Gastroesophageal sphincter (tissue), 4 donors: ENCODE results near the gene TKT. TPM values are rescaled to one million over a fixed set of nuclear protein-coding genes. Genes with fewer than 3 reads are reported as not detected.

Source experiments
- ATAC-seq: fragments of 150-250 bp; one replicate; pipeline ENCODE4 v1.9.1; 2016; ENCODE audit warnings: mild to moderate bottlenecking, moderate library complexity
- H3K27ac ChIP-seq, 4 donors: fragments of 200-600 bp; sonication (generic) in 3 of 4; 1 replicate in 3 of 4; 2 replicates in 1 of 4; pipeline ENCODE4 v1.5.1; 2016 to 2019
- H3K27me3 ChIP-seq: fragments of 200-600 bp; sonication (generic); one replicate; pipeline ENCODE4 v1.5.1; 2019
- H3K36me3 ChIP-seq, 2 donors: fragments of 200-600 bp; sonication (generic); one replicate each; pipeline ENCODE4 v1.5.1; 2019; ENCODE audit warnings: control low read depth in 1 of 2
- H3K4me1 ChIP-seq, 3 donors: fragments of 200-600 bp; sonication (generic); 1 replicate in 2 of 3; 2 replicates in 1 of 3; pipeline ENCODE4 v1.5.1; 2016 to 2019; ENCODE audit warnings: control low read depth in 2 of 3
- H3K4me3 ChIP-seq, 2 donors: fragments of 200-600 bp; sonication (generic); one replicate each; pipeline ENCODE4 v1.5.1; 2019; ENCODE audit warnings: mild to moderate bottlenecking in 1 of 2, moderate library complexity in 1 of 2
- H3K9me3 ChIP-seq, 3 donors: fragments of 200-600 bp; sonication (generic); one replicate each; pipeline ENCODE4 v1.5.1; 2017 to 2019; ENCODE audit warnings: control low read depth in 2 of 3
- EP300 ChIP-seq: sonication (generic); formaldehyde crosslinking; IDR thresholded peaks from one replicate; pipeline ENCODE4 v1.6.1; 2017; ENCODE audit warnings: antibody characterized with exemption, mild to moderate bottlenecking
- POLR2A ChIP-seq, 2 donors: fragments of 450-650 bp; IDR thresholded peaks; one replicate each; pipeline ENCODE4 v1.6.1; 2017; ENCODE audit warnings: antibody characterized with exemption in 2 of 2, mild to moderate bottlenecking in 2 of 2, moderate library complexity in 1 of 2
- POLR2AphosphoS5 ChIP-seq: sonication (generic); formaldehyde crosslinking; IDR thresholded peaks from one replicate; pipeline ENCODE4 v1.6.1; 2017; ENCODE audit warnings: antibody characterized with exemption
- WGBS, 2 donors: methylation state at CpG; one replicate each; pipeline ENCODE4 v1.1.5; 2018; ENCODE audit warnings: low coverage in 1 of 2; 5-methylcytosine and 5-hydroxymethylcytosine counted together
- small RNA-seq, 4 donors: library from RNA; depleted of rRNA; stranded (forward); fragments of <200 nt; gene quantifications; one replicate each; pipeline ENCODE3, GENCODE V24; 2016
- total RNA-seq, 4 donors: library from RNA; depleted of rRNA; stranded (reverse); fragments of >200 nt; gene quantifications; one replicate each; pipeline ENCODE4 v1.1.0, GENCODE V29; 2016
- TF ChIP-seq, protein P1 (sequence below), 4 experiments: fragments of 200-600 bp in 2 of 4; fragments of 450-650 bp in 2 of 4; sonication (generic) in 1 of 4; IDR thresholded peaks; one replicate each; pipeline ENCODE4 v1.5.1; 2017 to 2019; ENCODE audit warnings: antibody characterized with exemption in 4 of 4, mild to moderate bottlenecking in 2 of 4, moderate library complexity in 2 of 4

Gene TKT
- total RNA-seq, 4 donors from 2014 or later: 218 to 386 (median 278) TPM

- TF ChIP-seq POLR2A (IDR thresholded peaks at IDR 0.05) (no peak), POLR2AphosphoS5 (no peak), EP300 (no peak)
- TF ChIP-seq, protein P1, sequence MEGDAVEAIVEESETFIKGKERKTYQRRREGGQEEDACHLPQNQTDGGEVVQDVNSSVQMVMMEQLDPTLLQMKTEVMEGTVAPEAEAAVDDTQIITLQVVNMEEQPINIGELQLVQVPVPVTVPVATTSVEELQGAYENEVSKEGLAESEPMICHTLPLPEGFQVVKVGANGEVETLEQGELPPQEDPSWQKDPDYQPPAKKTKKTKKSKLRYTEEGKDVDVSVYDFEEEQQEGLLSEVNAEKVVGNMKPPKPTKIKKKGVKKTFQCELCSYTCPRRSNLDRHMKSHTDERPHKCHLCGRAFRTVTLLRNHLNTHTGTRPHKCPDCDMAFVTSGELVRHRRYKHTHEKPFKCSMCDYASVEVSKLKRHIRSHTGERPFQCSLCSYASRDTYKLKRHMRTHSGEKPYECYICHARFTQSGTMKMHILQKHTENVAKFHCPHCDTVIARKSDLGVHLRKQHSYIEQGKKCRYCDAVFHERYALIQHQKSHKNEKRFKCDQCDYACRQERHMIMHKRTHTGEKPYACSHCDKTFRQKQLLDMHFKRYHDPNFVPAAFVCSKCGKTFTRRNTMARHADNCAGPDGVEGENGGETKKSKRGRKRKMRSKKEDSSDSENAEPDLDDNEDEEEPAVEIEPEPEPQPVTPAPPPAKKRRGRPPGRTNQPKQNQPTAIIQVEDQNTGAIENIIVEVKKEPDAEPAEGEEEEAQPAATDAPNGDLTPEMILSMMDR (IDR thresholded peaks at IDR 0.05): no peak
- H3K27me3 ChIP-seq: no peaks in the 10 kb centered on the region
- H3K36me3 ChIP-seq: peaks cover 0 to 56% of the 10 kb centered on the region in 2 donors
- H3K4me3 ChIP-seq: no peak overlapping the region
- ATAC-seq: no peak
- 69 to 100% methylated on average over 1 to 3 of the region's 9 CpGs for WGBS, 2 donors
- H3K27ac ChIP-seq: no peak overlapping the region
- H3K9me3 ChIP-seq: no peaks in the 10 kb centered on the region
- H3K4me1 ChIP-seq: peaks cover 0 to 4% (median 0%) of the 10 kb centered on the region in 3 donors
These were observed 79.9 kb downstream of the TKT start for GRCh38 chr3:53175613-53176540.

Small RNAs within 50 kb of the gene (small RNA-seq; reads per million reads assigned to genes)
- gene RF00019: 0 reads per million in 4 donors

Other genes with a start within 250 kb of the TKT start
- gene SFMBT1, start 209.9 kb downstream of the TKT start, total RNA-seq: 10 to 100 TPM; 21.3 to 31.6 (median 21.5) TPM
- 1 to 10 TPM; 6.5 to 7.6 (median 7.2) TPM for gene RFT1, start 125.6 kb downstream of the TKT start, total RNA-seq
- gene PRKCD, start 94.8 kb downstream of the TKT start, total RNA-seq: 10 to 100 TPM in 1 of 4 donors, 1 to 10 TPM in 3; 5.5 to 10.1 (median 7.6) TPM
- 10 to 100 TPM; 20.7 to 37.4 (median 27.1) TPM for gene DCP1A, start 91.5 kb upstream of the TKT start, total RNA-seq
- gene CACNA1D, start 238.6 kb upstream of the TKT start, total RNA-seq: 1 to 10 TPM in 3 of 4 donors, under 1 TPM in 1; 0.52 to 5.7 (median 3.6) TPM